Ammon's horn (tissue), 1 donor: Measurements from ENCODE around the gene COL5A1.

Experiments used
- DNase-seq: peaks from one replicate; pipeline ENCODE4 v3.0.0-alpha.2; 2016; ENCODE audit warnings: low spot score

COL5A1 gene

GRCh38 chr9:134770972-134771971 lies 129.7 kb downstream of the COL5A1 start:
- no peak for DNase-seq

DNA sequence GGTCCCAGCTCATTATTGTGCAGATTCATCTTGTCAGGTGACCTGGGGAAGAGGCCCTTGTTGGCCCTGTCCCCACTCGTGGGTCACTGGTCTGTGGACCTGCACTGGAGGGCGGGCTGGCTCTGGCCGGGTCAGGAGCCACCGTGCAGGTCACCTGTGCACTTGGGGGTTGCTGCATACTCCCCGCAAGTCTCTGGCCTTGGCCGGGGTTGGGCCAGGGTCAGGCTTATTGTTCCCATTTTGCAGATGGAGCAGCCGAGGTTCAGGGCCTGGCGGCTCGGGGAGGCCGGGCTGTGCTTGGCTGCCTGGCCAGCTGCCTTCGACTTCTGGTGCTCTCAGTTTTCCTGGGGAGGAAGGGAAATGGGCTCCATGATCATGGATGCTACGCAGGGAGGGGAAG lies 130.7 kb downstream of the COL5A1 start:
- DNase-seq: no peak

- DNase-seq: no peak
Measured at GRCh38 chr9:134773842-134774241, 132.2 kb downstream of the COL5A1 start.

- DNase-seq: no peak
Measured at GRCh38 chr9:134774410-134774809, 132.8 kb downstream of the COL5A1 start.

DNA sequence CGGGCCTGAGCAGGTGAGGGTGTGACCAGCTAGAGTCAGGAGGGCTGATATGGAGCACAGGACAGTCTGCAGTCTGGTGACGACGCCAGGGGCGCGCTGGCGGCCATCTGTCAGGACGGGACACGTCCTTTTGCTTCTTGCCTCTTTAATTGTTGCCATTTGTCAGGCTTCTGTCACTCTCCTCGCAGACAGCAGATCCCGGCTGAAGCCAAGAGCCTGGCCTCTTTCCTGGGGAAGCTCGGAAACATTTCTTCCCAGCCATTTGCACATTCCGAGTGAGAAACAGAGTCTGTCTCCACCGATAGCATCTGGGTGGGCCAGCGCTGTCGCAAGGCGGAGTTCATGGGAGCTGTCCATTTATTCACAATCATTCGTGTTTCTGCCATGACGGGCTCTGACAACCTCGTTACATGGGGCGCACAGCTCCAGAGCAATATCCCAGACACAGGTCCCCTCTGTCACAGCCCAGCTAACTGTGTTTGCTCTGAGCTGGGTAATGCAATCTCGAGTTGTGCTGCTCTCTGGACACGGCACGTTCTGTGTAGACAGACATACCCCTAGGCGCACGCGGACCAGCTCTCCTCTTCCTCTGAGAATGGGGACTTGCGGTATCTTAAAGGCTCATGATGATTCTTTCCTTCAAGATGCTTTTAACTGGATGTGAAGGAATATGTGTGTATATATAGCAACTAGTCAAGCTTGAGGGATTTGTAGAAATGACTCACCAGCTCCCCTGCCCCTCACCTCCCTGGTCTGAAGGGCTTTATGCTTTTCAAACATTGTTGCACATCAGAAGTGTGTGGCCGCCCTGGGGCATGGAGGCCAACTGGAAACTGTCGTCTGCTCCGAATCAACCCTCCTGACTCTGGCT lies 133.7 kb downstream of the COL5A1 start:
- no peak for DNase-seq

GRCh38 chr9:134776080-134776796 lies 134.6 kb downstream of the COL5A1 start:
- DNase-seq: no peak

DNA sequence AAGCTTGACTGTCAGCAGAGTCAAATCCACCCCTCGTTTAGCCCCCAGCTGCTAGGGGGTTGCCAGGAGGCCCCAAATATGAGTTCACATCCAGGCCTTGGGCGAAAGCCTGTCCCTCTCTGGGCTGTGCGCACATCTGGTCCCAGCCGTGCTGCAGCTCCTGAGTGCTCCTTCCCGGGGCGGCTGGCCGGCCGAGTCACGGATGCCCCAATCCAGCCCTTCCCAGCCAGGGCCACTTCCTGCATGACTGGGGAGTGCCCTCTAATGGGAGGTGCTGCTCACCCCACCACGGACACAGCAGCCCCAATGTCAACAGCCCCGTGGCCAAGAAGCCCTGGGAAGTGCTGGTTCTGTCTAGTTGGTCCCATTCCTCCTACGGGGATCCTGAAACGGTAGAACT lies 135.6 kb downstream of the COL5A1 start:
- no peak for DNase-seq

GRCh38 chr9:134778156-134778555 lies 136.6 kb downstream of the COL5A1 start:
- DNase-seq: no peak

GRCh38 chr9:134778841-134779411 lies 137.3 kb downstream of the COL5A1 start:
- peak; percentile 63 for DNase-seq

DNA sequence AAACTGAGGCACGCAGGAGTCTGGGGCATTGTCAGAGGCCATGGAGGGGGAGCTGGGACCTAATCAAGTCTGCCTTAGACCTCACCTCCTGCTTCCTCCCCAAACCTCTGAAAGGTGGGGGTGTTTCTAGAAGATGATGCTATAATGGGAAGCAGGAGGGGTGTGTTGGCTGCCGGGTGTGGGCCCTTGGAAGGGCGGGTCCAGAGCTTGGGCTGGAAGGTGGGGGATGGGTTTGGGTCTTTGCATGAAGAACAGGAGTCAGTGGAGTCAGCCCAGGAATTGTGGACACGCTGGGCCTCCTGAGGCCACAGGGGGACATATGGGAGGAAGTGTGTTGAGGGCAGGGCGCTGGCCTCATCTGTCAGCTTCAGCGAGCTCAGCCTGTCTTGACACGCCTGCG lies 138.0 kb downstream of the COL5A1 start:
- no peak for DNase-seq

GRCh38 chr9:134781591-134782302 lies 140.1 kb downstream of the COL5A1 start:
- no peak for DNase-seq

GRCh38 chr9:134782921-134783698 lies 141.5 kb downstream of the COL5A1 start:
- DNase-seq: no peak

DNA sequence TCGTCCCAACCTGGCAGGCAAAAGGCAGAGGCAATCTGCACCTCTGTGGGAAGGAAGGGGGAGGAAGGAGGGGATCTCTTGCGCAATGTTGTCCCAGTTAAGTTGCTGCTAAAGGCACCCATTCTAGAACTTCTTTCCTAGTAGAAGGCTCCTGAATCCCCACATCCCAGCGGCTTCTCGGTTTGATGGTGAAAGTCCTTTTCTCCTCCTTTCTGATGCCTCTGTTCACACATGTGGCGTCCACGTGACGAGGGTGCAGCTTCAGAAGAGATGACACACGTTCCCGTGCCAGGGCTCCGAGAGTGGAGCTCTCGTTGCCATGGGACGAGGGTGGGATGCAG lies 142.1 kb downstream of the COL5A1 start:
- no peak for DNase-seq

DNA sequence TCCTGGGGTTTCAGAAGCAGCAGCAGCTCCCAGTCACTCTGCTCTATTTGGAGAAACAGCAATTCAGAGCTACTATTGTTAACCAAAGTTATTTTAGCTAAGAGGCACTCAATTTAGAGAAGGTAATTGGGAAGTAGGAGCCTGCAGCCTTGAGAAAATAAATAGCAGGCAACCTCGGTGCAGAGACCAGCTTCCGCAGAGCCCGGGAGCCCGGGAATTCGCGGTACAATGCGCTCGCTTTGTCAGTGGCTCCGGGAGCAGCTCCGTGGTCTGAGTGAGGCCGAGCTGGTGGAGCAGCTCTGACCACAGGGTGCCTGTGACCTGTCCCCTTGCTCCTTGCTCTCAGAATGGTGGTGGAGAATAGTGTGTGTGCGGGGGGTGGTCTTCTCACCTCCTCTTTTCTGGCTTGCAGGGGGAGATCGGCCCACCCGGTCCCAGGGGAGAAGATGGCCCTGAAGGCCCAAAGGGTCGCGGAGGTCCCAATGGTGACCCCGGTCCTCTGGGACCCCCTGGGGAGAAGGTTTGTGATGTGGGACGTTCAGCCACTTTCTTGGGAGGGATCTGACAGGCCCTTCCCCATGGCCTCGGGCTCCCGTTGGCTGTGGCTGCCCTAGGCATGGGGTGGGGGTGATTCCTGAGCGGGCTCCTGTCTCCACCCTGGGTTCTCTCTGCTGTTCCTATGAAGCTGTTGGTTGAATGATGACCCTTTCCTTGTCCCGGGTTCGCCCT lies 143.1 kb downstream of the COL5A1 start:
- no peak for DNase-seq

- DNase-seq: no peak
Measured at GRCh38 chr9:134785325-134786108, 143.9 kb downstream of the COL5A1 start.

- DNase-seq: no peak
Measured at GRCh38 chr9:134787601-134788531, 146.3 kb downstream of the COL5A1 start.

DNA sequence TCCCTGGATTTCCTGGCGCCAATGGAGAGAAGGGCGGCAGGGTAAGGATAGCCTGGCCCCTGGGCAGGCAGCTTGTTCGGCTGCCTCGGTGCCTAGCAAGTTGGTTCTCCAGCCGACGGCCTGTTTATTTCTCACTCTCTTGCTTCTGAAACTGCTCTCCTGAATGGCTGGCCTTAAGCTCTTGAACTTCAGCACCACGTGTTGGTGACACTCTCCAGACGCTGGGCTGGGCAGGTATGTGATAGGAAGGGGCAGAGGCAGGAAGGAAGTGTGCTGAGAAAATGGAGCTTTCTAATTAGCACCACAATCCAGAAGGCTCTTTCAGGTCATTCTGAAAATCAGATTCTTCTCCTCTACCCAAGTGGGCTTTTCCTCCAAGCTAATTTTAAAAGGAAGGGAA lies 147.6 kb downstream of the COL5A1 start:
- DNase-seq: no peak

DNA sequence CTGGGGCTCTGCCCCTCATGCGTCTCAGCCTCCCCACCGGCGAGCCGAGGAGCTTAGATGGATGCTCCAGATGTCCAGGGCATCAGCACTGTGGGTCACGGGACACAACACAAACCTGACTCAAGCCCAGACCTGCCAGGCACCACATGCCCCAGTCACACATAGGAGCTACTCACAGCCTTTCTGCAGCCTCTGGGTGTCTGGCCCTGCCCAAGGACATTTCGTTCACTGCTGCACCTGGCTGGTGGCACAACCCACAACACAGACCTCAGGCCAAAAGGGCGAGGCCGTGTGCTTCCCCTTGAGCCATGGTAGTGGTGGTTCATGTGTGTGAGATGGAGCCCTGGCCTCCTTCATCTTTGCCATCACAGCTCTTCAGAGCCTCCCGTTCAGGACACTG lies 149.4 kb downstream of the COL5A1 start:
- DNase-seq: no peak
